Pancreas (tissue), 10 donors: ENCODE results near the gene AAMDC. TPM values are rescaled to one million over a fixed set of nuclear protein-coding genes. Genes with fewer than 3 reads are reported as not detected.
A peak's percentile ranks its signal among the peaks of the same experiment; 100 is the strongest.

Experiments
- ATAC-seq, 4 donors: fragments of 200-7000 bp; cut with Tn5 transposase; one replicate each; pipeline versions ENCODE4 v1.8.0 to v1.9.1; 2020; ENCODE audit warnings: mild to moderate bottlenecking in 4 of 4, moderate library complexity in 4 of 4
- DNase-seq, 6 donors: peaks; one replicate each; pipeline ENCODE4 v3.0.0-alpha.2; 2020
- FAIRE-seq: peaks from 2 replicates; lab custom pipeline; 2012; peaks lifted over from hg19 to GRCh38; lab: Jason Lieb, UNC
- H3K27ac ChIP-seq, 4 donors: fragments of 200-600 bp; sonication (generic); 1 replicate in 3 of 4; 2 replicates in 1 of 4; pipeline versions ENCODE4 v1.5.0 to v1.8.0; 2020
- H3K27me3 ChIP-seq, 4 donors: fragments of 200-600 bp; one replicate each; pipeline ENCODE4 v1.8.0; 2021
- H3K36me3 ChIP-seq, 3 donors: fragments of 200-600 bp; sonication (generic) in 1 of 3; one replicate each; pipeline versions ENCODE4 v1.5.0 to v1.8.0; 2020 to 2021
- H3K4me1 ChIP-seq, 3 donors: fragments of 200-600 bp; one replicate each; pipeline ENCODE4 v1.8.0; 2021
- H3K4me3 ChIP-seq, 4 donors: fragments of 200-600 bp; sonication (generic) in 2 of 4; one replicate each; pipeline versions ENCODE4 v1.5.0 to v1.8.0; 2020 to 2021
- H3K9me3 ChIP-seq, 4 donors: fragments of 200-600 bp; one replicate each; pipeline ENCODE4 v1.8.0; 2021
- CTCF ChIP-seq, 4 donors: fragments of 200-600 bp; sonication (generic) in 3 of 4; IDR thresholded peaks; one replicate each; pipeline versions ENCODE4 v1.5.0 to v1.8.0; 2021; ENCODE audit warnings: antibody characterized with exemption in 4 of 4
- WGBS, 2 donors: extraction: QIAGEN DNeasy Blood & Tissue Kit; methylation state at CpG; one replicate each; pipeline ENCODE4 v1.1.7; 2013; 5-methylcytosine and 5-hydroxymethylcytosine counted together
- intact Hi-C, 3 donors: fragments of 100-400 bp; cut with DNase I; formaldehyde crosslinking; loops; one replicate each; pipeline versions ENCODE4 v1.11.1 to v1.14.2; 2022
- polyA plus RNA-seq, 2 donors: library from polyadenylated mRNA; stranded (reverse); fragments of 200-250 nt; gene quantifications; one replicate each; pipeline ENCODE4 v1.2.3, GENCODE V29; 2013
- total RNA-seq, 6 donors: library from RNA; stranded (reverse); fragmentation: NEBNext Ultra II Directional in 4 of 6; extraction: Animal tissue kit (Norgen Biotek cat#: 25700) in 4 of 6; gene quantifications; one replicate each; pipeline versions ENCODE4 v1.2.1 to v1.2.4, GENCODE V29; 2021 to 2023
- donor health status: healthy with polysubstance abuse.
- donor health status: DM: no; HTN: no; CAD: no; lungs with moderate emphysema.
- donor health status: DM: no; HTN: no; CAD: no.
- donor health status: control.
- donor health status: control.
- donor health status: Bipolar disorder and iron deficiency.
- donor health status: DM: yes; HTN: yes; CAD: no.
- donor health status: DM: no; HTN: no; CAD: no.
- donor health status: DM: no; HTN: no; CAD: no.
- donor health status: DM: yes; HTN: yes; CAD: no.

Gene AAMDC
- total and polyA plus RNA-seq, 8 donors: 9.0 to 43.6 (median 12.0) TPM

DNA sequence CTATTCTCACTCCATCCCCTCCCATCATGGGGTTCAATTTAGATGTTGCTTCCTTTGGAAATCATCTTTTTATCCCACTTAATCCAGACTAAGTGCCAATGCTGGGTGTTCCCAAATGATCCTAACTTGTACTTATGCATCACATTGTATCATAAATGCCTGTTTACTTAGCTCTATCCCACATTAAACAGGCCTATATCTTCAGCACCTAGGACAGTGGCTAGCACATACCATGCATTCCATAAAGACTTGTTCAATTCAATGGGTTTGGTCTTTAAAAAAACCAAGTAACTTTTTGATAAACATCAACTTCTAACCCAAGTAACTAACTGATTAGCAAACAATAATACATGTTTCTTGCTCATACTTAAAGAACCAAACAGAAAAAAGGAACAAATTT lies 41.0 kb upstream of the AAMDC start:
- no peak for FAIRE-seq
- H3K9me3 ChIP-seq: no peaks in the 10 kb centered on the region
- H3K36me3 ChIP-seq: no peaks in the 10 kb centered on the region
- H3K4me1 ChIP-seq: peaks cover 0 to 7% (median 3%) of the 10 kb centered on the region in 3 donors
- no peak overlapping the region for H3K27ac ChIP-seq
- no peaks in the 10 kb centered on the region for H3K27me3 ChIP-seq
- TF ChIP-seq CTCF (IDR thresholded peaks at IDR 0.05): no peak
- intact Hi-C loops: no loop called here
- peak in 1 of 4 donors; percentile 59 for ATAC-seq
- no peak overlapping the region for H3K4me3 ChIP-seq
- DNase-seq: no peak

DNA sequence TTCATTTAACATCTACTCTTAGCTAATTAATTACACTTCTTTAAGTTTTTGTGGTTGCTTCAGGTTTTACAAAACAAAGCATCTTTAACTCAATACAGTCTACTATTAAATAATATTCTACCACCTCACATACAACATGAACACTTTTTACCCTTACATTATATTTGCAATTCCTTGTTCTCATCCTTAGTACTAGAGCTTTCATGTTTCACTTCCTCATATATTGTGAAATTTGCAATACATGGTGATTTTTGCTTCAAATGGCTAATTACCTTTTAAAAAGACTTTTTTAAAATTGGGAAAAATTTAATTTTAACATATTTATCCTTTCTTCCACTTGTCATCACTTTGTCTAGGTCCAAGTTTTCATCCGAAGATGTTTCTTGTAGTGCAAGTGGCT lies 37.9 kb upstream of the AAMDC start:
- DNase-seq (no peak), ATAC-seq (no peak), FAIRE-seq (no peak)
- TF ChIP-seq CTCF (IDR thresholded peaks at IDR 0.05): no peak
- H3K36me3 ChIP-seq: no peaks in the 10 kb centered on the region
- H3K9me3 ChIP-seq: no peaks in the 10 kb centered on the region
- WGBS, 2 donors: 92 to 100% methylated on average over 1 of the region's 1 CpG
- H3K27ac ChIP-seq: no peak overlapping the region
- H3K27me3 ChIP-seq: no peaks in the 10 kb centered on the region
- peaks cover 0 to 4% (median 0%) of the 10 kb centered on the region in 3 donors for H3K4me1 ChIP-seq
- no peak overlapping the region for H3K4me3 ChIP-seq
- intact Hi-C loops: no loop called here

GRCh38 chr11:77784572-77784971 lies 36.4 kb upstream of the AAMDC start:
- ATAC-seq (no peak), DNase-seq (no peak), FAIRE-seq (no peak)
- H3K4me3 ChIP-seq: no peak overlapping the region
- peaks cover 0 to 4% (median 0%) of the 10 kb centered on the region in 3 donors for H3K4me1 ChIP-seq
- 66 to 75% methylated on average over 3 of the region's 3 CpGs for WGBS, 2 donors
- H3K27me3 ChIP-seq: no peaks in the 10 kb centered on the region
- no peak for TF ChIP-seq CTCF (IDR thresholded peaks at IDR 0.05)
- no peaks in the 10 kb centered on the region for H3K9me3 ChIP-seq
- H3K27ac ChIP-seq: no peak overlapping the region
- H3K36me3 ChIP-seq: no peaks in the 10 kb centered on the region
- intact Hi-C loops: no loop called here

DNA sequence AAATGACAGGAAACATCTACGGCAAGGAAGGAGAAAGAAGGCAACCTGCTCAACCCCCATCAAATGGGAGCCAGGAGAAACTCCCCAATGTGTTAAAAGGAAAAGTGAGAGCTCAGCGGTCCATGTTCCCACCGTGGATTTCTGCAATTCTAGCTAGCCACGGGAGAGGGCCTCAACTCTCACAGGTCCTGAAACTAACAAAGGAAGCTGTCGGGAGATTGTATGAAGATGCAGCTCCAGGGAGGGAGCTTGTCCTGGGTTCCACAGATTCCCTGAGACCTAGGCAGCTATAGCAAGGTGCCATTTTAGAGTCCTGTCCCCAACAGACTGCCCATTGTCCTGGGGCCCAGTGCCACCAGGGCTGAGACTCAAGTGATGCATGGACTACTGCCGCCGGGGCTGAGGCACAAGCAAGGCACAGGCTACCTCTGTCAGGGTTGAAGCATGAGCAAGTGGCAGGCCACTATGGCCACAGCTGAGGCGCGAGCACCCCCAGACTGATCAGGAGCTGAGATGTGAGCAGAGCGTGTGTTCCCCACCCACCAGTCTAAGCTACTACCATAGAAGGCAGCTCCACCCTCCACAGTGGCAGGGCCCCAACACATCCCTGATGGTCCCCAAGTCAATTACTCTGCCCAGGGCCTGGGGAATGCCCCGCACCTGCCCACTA lies 31.7 kb upstream of the AAMDC start:
- no peak for FAIRE-seq
- DNase-seq: no peak
- H3K27me3 ChIP-seq: no peaks in the 10 kb centered on the region
- no peak for ATAC-seq
- no peak for TF ChIP-seq CTCF (IDR thresholded peaks at IDR 0.05)
- no peaks in the 10 kb centered on the region for H3K36me3 ChIP-seq
- no peak overlapping the region for H3K4me3 ChIP-seq
- intact Hi-C loops: no loop called here
- peaks cover 0 to 4% (median 0%) of the 10 kb centered on the region in 3 donors for H3K4me1 ChIP-seq
- 90 to 94% methylated on average over 11 of the region's 11 CpGs for WGBS, 2 donors
- H3K9me3 ChIP-seq: no peaks in the 10 kb centered on the region
- no peak overlapping the region for H3K27ac ChIP-seq

GRCh38 chr11:77789731-77790476 lies 31.0 kb upstream of the AAMDC start:
- Histone ChIP-seq H3K36me3 (no peaks in the 10 kb centered on the region), H3K4me3 (no peak overlapping the region), H3K27ac (no peak overlapping the region), H3K4me1 (no peaks in the 10 kb centered on the region), H3K9me3 (no peaks in the 10 kb centered on the region), H3K27me3 (no peaks in the 10 kb centered on the region)
- ATAC-seq: no peak
- 98 to 99% methylated on average over 5 of the region's 5 CpGs for WGBS, 2 donors
- FAIRE-seq: no peak
- TF ChIP-seq CTCF (IDR thresholded peaks at IDR 0.05): no peak
- intact Hi-C loops: no loop called here
- no peak for DNase-seq
